Naive thymus-derived CD4-positive, alpha-beta T cell (primary cell): Measurements from ENCODE around the gene PACRG. TPM values are rescaled to one million over a fixed set of nuclear protein-coding genes. Genes with fewer than 3 reads are reported as not detected.

Experiments
- ATAC-seq: fragments of 150-1000 bp; cut with Tn5 transposase; 2 replicates; pipeline ENCODE4 v1.10.0; 2021; ENCODE audit warnings: mild to moderate bottlenecking, moderate library complexity
- CTCF ChIA-PET: fragments of 350-600 bp; sonication (Branson Sonifier 250); formaldehyde crosslinking; loops from one replicate; lab custom pipeline; 2021; ENCODE audit warnings: antibody characterized with exemption; lab: Charles Lee
- POLR2A ChIA-PET: fragments of 350-600 bp; sonication (Branson Sonifier 250); formaldehyde crosslinking; loops from one replicate; lab custom pipeline; 2021; ENCODE audit warnings: antibody characterized with exemption, inconsistent platforms; lab: Charles Lee
- DNase-seq, 9 donors: peaks; one replicate each; pipeline versions ENCODE4 v3.0.0 to v3.0.0-alpha.2; 2020 to 2022; ENCODE audit warnings: mixed read lengths in 1 of 9
- H3K27ac ChIP-seq: one replicate; pipeline ENCODE4 v1.7.0; 2013; ENCODE audit warnings: mild to moderate bottlenecking, low read depth, low read length, moderate library complexity
- H3K27me3 ChIP-seq, 2 donors: one replicate each; pipeline ENCODE4 v1.7.0; 2013; ENCODE audit warnings: low read length in 2 of 2, mild to moderate bottlenecking in 2 of 2, moderate library complexity in 2 of 2; ENCODE audit not compliant: control insufficient read depth in 2 of 2, insufficient read depth in 2 of 2
- H3K36me3 ChIP-seq, 3 experiments: 1 replicate in 2 of 3; 2 replicates in 1 of 3; pipeline ENCODE4 v1.7.0; 2013; ENCODE audit warnings: low read length in 3 of 3, mild to moderate bottlenecking in 3 of 3, moderate library complexity in 1 of 3; ENCODE audit not compliant: insufficient read depth in 3 of 3, control insufficient read depth in 2 of 3
- H3K4me1 ChIP-seq, 2 donors: one replicate each; pipeline ENCODE4 v1.7.0; 2013; ENCODE audit warnings: low read length in 2 of 2, mild to moderate bottlenecking in 2 of 2, moderate library complexity in 1 of 2; ENCODE audit not compliant: control insufficient read depth in 2 of 2, insufficient read depth in 2 of 2
- H3K4me3 ChIP-seq: 2 replicates; pipeline ENCODE4 v1.7.0; 2013; ENCODE audit warnings: mild to moderate bottlenecking, low read length
- H3K9me3 ChIP-seq, 3 experiments: 1 replicate in 2 of 3; 2 replicates in 1 of 3; pipeline ENCODE4 v1.7.0; 2013; ENCODE audit warnings: low read length in 3 of 3; ENCODE audit not compliant: control insufficient read depth in 2 of 3
- H3K27ac Mint-ChIP-seq, 9 donors: one replicate each; pipeline ENCODE4 v1.8.0; 2020 to 2022; ENCODE audit warnings: mixed read lengths in 9 of 9, mild to moderate bottlenecking in 8 of 9, moderate library complexity in 5 of 9, inconsistent platforms in 2 of 9
- H3K27me3 Mint-ChIP-seq, 5 donors: one replicate each; pipeline ENCODE4 v1.8.0; 2021 to 2022; ENCODE audit warnings: mixed read lengths in 5 of 5, mild to moderate bottlenecking in 1 of 5
- H3K36me3 Mint-ChIP-seq, 5 donors: one replicate each; pipeline ENCODE4 v1.8.0; 2020 to 2022; ENCODE audit warnings: mixed read lengths in 5 of 5, mild to moderate bottlenecking in 3 of 5, inconsistent platforms in 1 of 5
- H3K4me1 Mint-ChIP-seq, 7 donors: one replicate each; pipeline ENCODE4 v1.8.0; 2020 to 2022; ENCODE audit warnings: mixed read lengths in 7 of 7, mild to moderate bottlenecking in 3 of 7, inconsistent platforms in 1 of 7
- H3K4me3 Mint-ChIP-seq, 10 donors: one replicate each; pipeline ENCODE4 v1.8.0; 2020 to 2022; ENCODE audit warnings: mild to moderate bottlenecking in 10 of 10, mixed read lengths in 10 of 10, moderate library complexity in 6 of 10, inconsistent platforms in 2 of 10
- H3K9me3 Mint-ChIP-seq, 11 donors: one replicate each; pipeline ENCODE4 v1.8.0; 2020 to 2022; ENCODE audit warnings: mixed read lengths in 11 of 11, mild to moderate bottlenecking in 4 of 11, inconsistent platforms in 1 of 11, moderate library complexity in 1 of 11
- intact Hi-C, 2 donors: fragments of 100-400 bp; cut with micrococcal nuclease; formaldehyde crosslinking; loops; one replicate each; pipeline ENCODE4 v1.15.1; 2023
- polyA plus RNA-seq, 2 donors: library from polyadenylated mRNA; unstranded; fragments of 300-500 nt; fragmentation: Illumina TruSeq; gene quantifications; one replicate each; pipeline ENCODE4 v1.2.3, GENCODE V29; 2021
- total RNA-seq, 6 experiments: library from RNA in 5 of 6; stranded (reverse) in 5 of 6; gene quantifications; 1 replicate in 5 of 6; 2 replicates in 1 of 6; pipeline ENCODE4 v1.2.3 and lab custom pipeline; 2021 to 2026

Gene PACRG
- total and polyA plus RNA-seq, 7 experiments from 2014 or later: 0.89 to 2.2 (median 1.5) TPM; not detected in 1

DNA sequence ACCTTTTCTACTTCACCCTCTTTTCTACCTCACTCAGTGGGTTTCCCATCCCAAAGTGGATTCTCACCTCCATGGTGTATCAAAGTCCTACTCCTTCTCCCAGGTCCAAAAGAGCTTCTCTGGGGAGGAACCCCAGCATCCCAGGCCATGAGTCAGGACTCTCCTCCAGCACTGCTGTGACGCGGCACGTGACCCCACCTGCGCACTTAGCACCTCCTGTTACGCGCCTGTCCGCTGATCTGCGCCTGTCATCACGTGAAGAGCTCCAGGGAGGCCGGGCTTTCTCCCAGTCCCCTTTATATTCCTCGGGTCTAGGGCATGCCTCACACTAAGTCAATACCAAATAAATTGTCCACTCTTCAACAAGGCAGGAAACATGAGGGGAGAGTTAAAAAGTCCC, 459.8 kb downstream of the PACRG start:
- Histone ChIP-seq H3K4me1 (no peaks in the 10 kb centered on the region), H3K36me3 (no peaks in the 10 kb centered on the region), H3K4me3 (no peak overlapping the region), H3K27ac (no peak overlapping the region), H3K27me3 (no peaks in the 10 kb centered on the region), H3K9me3 (no peaks in the 10 kb centered on the region)
- Mint-ChIP-seq H3K4me1 (no peaks in the 10 kb centered on the region), H3K27ac (no peak overlapping the region), H3K36me3 (no peaks in the 10 kb centered on the region), H3K9me3 (peaks cover 0 to 1% (median 0%) of the 10 kb centered on the region in 11 donors), H3K27me3 (peaks cover 0 to 16% (median 8%) of the 10 kb centered on the region in 5 donors), H3K4me3 (no peak overlapping the region)
- intact Hi-C loops: no loop called here
- ChIA-PET CTCF (no interaction called here), POLR2A (no interaction called here)
- no peak for ATAC-seq
- DNase-seq: no peak

DNA sequence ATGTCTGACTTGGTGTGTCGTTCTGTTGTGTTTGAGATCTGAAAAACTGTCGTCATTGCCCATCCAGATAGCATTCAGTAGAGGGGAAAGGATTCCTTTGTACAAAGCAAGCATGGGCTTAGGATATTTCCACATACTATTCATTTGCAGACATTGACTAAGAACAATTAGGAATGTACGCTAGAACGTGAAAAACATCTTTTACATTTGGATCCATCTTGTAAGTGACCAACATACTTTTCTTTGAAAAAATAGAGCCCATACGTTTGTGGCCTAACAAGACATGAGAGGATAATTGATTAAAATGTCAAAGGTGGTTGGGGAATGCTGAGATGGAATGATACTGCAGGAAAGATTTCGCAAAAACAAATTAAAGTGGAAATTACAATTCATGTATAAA, 461.0 kb downstream of the PACRG start:
- POLR2A ChIA-PET: no interaction called here
- intact Hi-C loops: no loop called here

DNA sequence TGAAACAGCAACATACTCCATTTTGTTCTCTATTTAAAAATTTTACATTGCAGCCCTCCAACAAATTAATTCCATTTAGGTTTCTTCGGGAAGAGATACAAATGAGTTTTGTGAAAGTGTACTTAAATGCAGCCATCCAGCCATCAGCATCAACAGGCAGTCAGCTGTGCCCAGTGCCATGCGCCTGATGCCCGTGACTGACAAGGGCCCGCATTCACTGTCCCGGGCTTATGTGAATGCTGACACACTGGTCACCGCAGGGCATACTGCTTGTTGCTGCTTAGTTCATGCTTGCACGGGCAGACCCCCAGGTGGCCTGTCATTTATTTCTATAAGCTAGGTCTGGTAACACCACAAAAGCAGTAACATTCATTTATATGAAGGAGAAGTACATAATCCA, 461.8 kb downstream of the PACRG start:
- Mint-ChIP-seq H3K4me1 (no peaks in the 10 kb centered on the region), H3K27me3 (peaks cover 0 to 21% (median 6%) of the 10 kb centered on the region in 5 donors), H3K9me3 (peaks cover 0 to 1% (median 0%) of the 10 kb centered on the region in 11 donors), H3K4me3 (no peak overlapping the region), H3K27ac (no peak overlapping the region), H3K36me3 (no peaks in the 10 kb centered on the region)
- DNase-seq: no peak
- no peak for ATAC-seq
- intact Hi-C loops: no loop called here
- Histone ChIP-seq H3K4me1 (no peaks in the 10 kb centered on the region), H3K27ac (no peak overlapping the region), H3K4me3 (no peak overlapping the region), H3K27me3 (no peaks in the 10 kb centered on the region), H3K36me3 (no peaks in the 10 kb centered on the region), H3K9me3 (no peaks in the 10 kb centered on the region)
- POLR2A ChIA-PET: no interaction called here
- CTCF ChIA-PET: no interaction called here

More for the DNA sequence above, 461.0 kb downstream of the PACRG start:
- Histone ChIP-seq H3K27ac (no peak overlapping the region), H3K27me3 (no peaks in the 10 kb centered on the region), H3K4me3 (no peak overlapping the region), H3K9me3 (no peaks in the 10 kb centered on the region), H3K36me3 (no peaks in the 10 kb centered on the region), H3K4me1 (no peaks in the 10 kb centered on the region)
- Mint-ChIP-seq H3K4me1 (no peaks in the 10 kb centered on the region), H3K27ac (no peak overlapping the region), H3K36me3 (no peaks in the 10 kb centered on the region), H3K9me3 (peaks cover 0 to 1% (median 0%) of the 10 kb centered on the region in 11 donors), H3K4me3 (no peak overlapping the region), H3K27me3 (peaks cover 0 to 16% (median 6%) of the 10 kb centered on the region in 5 donors)
- CTCF ChIA-PET: no interaction called here
- no peak for DNase-seq
- no peak for ATAC-seq

DNA sequence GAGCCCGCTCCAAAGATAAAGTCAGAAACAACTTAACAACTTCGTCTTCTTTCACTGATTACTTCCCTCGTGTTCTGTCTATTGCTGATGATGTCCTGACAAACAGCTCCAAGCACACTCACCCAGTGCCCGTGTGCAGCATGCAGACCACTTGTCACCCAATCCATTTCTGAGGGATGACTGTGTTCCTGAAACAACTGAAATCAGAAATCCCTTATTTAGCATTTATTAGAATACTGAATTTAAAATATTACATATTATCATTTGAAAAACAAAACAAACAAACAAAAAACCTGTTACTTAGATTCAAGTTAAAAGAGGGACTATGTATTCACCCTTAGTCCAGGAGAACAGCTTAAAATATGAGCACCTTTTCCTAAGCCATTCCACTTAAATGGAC, 463.0 kb downstream of the PACRG start:
- H3K4me3 ChIP-seq: no peak overlapping the region
- peaks cover 0 to 1% (median 0%) of the 10 kb centered on the region in 11 donors for H3K9me3 Mint-ChIP-seq
- DNase-seq (no peak), ATAC-seq (no peak)
- no peaks in the 10 kb centered on the region for H3K4me1 ChIP-seq
- no peaks in the 10 kb centered on the region for H3K9me3 ChIP-seq
- no peak overlapping the region for H3K27ac ChIP-seq
- H3K4me1 Mint-ChIP-seq: no peaks in the 10 kb centered on the region
- no peaks in the 10 kb centered on the region for H3K27me3 ChIP-seq
- ChIA-PET POLR2A (no interaction called here), CTCF (no interaction called here)
- intact Hi-C loops: no loop called here
- no peaks in the 10 kb centered on the region for H3K36me3 ChIP-seq
- H3K27ac Mint-ChIP-seq: no peak overlapping the region
- H3K36me3 Mint-ChIP-seq: no peaks in the 10 kb centered on the region
- H3K4me3 Mint-ChIP-seq: no peak overlapping the region
- peaks cover 0 to 21% (median 6%) of the 10 kb centered on the region in 5 donors for H3K27me3 Mint-ChIP-seq

DNA sequence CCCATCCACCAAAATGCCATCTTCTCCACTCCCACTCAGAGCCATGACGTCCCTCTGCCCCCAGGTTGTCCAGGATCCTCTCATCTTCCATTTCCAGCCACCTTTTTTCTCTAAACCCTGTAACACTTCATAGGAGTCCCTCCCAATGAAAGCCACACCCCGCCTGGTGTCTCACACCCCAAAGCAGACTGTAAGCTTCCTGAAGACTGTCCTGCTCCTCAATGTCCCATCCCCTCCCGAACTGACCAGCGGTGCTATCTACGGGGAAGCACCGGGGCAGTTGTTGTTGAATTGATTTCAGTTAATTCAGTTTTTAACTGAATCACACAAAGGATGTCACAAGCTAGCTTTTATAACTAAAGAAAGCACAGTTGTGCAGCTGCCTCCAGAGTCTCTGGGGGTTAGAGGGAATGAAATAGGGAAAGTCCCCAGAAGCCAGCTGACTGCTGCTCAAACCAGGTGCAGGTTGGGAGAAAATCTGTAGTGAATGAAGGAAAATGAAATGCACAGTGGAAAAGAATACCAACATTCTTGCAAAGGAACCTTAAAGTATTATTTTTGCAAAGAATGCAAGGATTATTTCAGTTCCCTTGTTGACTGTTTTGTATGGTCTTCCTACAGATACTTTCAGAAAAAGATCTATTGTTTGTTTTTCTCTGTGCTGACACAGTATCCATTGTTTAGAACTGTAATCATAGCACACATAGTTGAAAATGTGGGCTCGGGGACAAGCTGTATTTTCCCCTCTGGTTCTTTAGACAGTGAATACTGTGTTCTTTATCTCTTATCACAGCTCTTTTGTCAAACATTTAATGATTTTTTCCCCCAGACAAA, 464.1 kb downstream of the PACRG start:
- Mint-ChIP-seq H3K4me3 (no peak overlapping the region), H3K9me3 (peaks cover 0 to 1% (median 0%) of the 10 kb centered on the region in 11 donors), H3K27ac (no peak overlapping the region), H3K36me3 (no peaks in the 10 kb centered on the region), H3K27me3 (peaks cover 0 to 21% (median 10%) of the 10 kb centered on the region in 5 donors), H3K4me1 (no peaks in the 10 kb centered on the region)
- Histone ChIP-seq H3K4me3 (no peak overlapping the region), H3K27ac (no peak overlapping the region), H3K4me1 (no peaks in the 10 kb centered on the region), H3K27me3 (no peaks in the 10 kb centered on the region), H3K9me3 (no peaks in the 10 kb centered on the region), H3K36me3 (no peaks in the 10 kb centered on the region)
- POLR2A ChIA-PET: no interaction called here
- DNase-seq: no peak
- CTCF ChIA-PET: interaction anchor here (0.6 to 0.7 kb wide), 2 partner anchors 26 to 37 kb away, joined by 3 read pairs; no protein-coding TSS in a partner anchor
- intact Hi-C loops: no loop called here
- ATAC-seq: no peak

DNA sequence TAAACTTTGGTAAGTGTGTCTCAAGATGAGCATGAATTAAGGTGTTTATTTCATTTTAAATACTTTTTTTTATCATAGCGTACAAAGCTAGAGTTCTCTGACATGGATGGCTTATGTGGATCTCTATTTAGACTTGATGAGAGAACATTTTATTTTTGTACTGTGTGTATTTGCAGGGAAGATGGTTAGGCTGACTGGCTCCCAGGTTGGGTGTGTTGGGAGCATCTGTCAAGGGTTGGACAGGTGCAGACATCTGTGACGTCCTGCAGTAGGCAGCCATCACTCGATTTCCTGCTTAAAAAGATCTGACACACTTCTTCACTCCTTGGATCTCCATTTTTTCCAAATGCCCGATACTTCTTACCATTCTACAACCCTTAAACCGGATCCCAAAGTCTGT, 464.8 kb downstream of the PACRG start:
- Histone ChIP-seq H3K9me3 (no peaks in the 10 kb centered on the region), H3K4me1 (no peaks in the 10 kb centered on the region), H3K4me3 (no peak overlapping the region), H3K36me3 (no peaks in the 10 kb centered on the region), H3K27me3 (no peaks in the 10 kb centered on the region), H3K27ac (no peak overlapping the region)
- Mint-ChIP-seq H3K4me3 (no peak overlapping the region), H3K27me3 (peaks cover 0 to 18% (median 10%) of the 10 kb centered on the region in 5 donors), H3K27ac (no peak overlapping the region), H3K36me3 (no peaks in the 10 kb centered on the region), H3K9me3 (peaks cover 0 to 1% (median 0%) of the 10 kb centered on the region in 11 donors), H3K4me1 (no peaks in the 10 kb centered on the region)
- no peak for ATAC-seq
- ChIA-PET POLR2A (no interaction called here), CTCF (interaction anchor here (0.6 kb wide), 1 partner anchor 36 kb away, joined by 3 read pairs; no protein-coding TSS in a partner anchor)
- intact Hi-C loops: no loop called here
- no peak for DNase-seq

DNA sequence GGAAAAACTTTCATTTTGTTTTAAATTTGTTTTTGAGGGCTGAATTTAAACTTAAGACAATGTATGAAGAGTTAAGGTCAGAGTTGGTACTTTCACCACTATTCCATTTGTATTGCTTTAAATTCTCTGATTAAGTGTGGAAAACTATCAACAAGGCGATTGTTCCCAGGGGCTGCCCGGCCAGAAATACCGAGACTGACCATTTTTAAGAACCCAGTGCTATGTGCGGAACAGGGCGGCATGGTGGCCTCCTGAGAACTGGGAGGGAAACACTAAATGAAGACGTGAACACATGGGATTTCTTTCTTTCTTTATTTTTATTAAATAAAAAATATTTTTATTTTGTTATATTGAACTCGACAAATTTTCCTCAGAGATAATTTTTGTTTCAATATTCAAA, 465.6 kb downstream of the PACRG start:
- Histone ChIP-seq H3K27ac (no peak overlapping the region), H3K4me1 (no peaks in the 10 kb centered on the region), H3K4me3 (no peak overlapping the region), H3K27me3 (no peaks in the 10 kb centered on the region), H3K9me3 (no peaks in the 10 kb centered on the region), H3K36me3 (no peaks in the 10 kb centered on the region)
- H3K27me3 Mint-ChIP-seq: peaks cover 0 to 16% (median 10%) of the 10 kb centered on the region in 5 donors
- no peaks in the 10 kb centered on the region for H3K4me1 Mint-ChIP-seq
- H3K36me3 Mint-ChIP-seq: no peaks in the 10 kb centered on the region
- DNase-seq (no peak), ATAC-seq (no peak)
- ChIA-PET CTCF (no interaction called here), POLR2A (no interaction called here)
- no peaks in the 10 kb centered on the region for H3K9me3 Mint-ChIP-seq
- H3K4me3 Mint-ChIP-seq: no peak overlapping the region
- intact Hi-C loops: no loop called here
- H3K27ac Mint-ChIP-seq: no peak overlapping the region
